HepG2 (cell line): ENCODE measurements around the gene ZNF615. TPM values are rescaled to one million over a fixed set of nuclear protein-coding genes. Genes with fewer than 3 reads are reported as not detected.

ENCODE experiments used
- E2F5 ChIP-seq: sonication (generic); formaldehyde crosslinking; conservative IDR thresholded peaks from 2 replicates; pipeline ENCODE4 v1.4.0; 2020; ENCODE audit warnings: missing genetic modification reagents
- EEA1 ChIP-seq: sonication (generic); formaldehyde crosslinking; IDR thresholded peaks from 2 replicates; pipeline ENCODE4 v1.5.1; 2020; ENCODE audit warnings: mild to moderate bottlenecking, missing genetic modification reagents, borderline replicate concordance
- SRF ChIP-seq: IDR thresholded peaks from 2 replicates; pipeline ENCODE4 v1.6.1; 2011; ENCODE audit warnings: mild to moderate bottlenecking, low read depth, low read length, moderate library complexity
- SUZ12 ChIP-seq: fragments of 150-350 bp; IDR thresholded peaks from 2 replicates; pipeline ENCODE4 v1.6.1; 2014; ENCODE audit warnings: low read depth, low read length
- TBL1XR1 ChIP-seq: fragments of 150-350 bp; IDR thresholded peaks from 2 replicates; pipeline ENCODE4 v1.6.1; 2014; ENCODE audit warnings: borderline replicate concordance, low read length; ENCODE audit not compliant: partially characterized antibody
- THYN1 ChIP-seq: sonication (generic); formaldehyde crosslinking; IDR thresholded peaks from 2 replicates; pipeline ENCODE4 v1.8.1; 2023; ENCODE audit warnings: low read depth, mild to moderate bottlenecking, moderate library complexity, missing genetic modification reagents, borderline replicate concordance
- ZFAT ChIP-seq: sonication (generic); formaldehyde crosslinking; conservative IDR thresholded peaks from 2 replicates; pipeline ENCODE4 v1.8.1; 2023; ENCODE audit warnings: missing genetic modification reagents, inconsistent platforms
- ZFP1 ChIP-seq: IDR thresholded peaks from 2 replicates; pipeline ENCODE4 v1.6.1; 2016
- ZHX2 ChIP-seq, 2 experiments: sonication (generic) in 1 of 2; formaldehyde crosslinking in 1 of 2; IDR thresholded peaks; 2 replicates each; pipeline versions ENCODE4 v1.6.1 to v1.9.0; 2014 to 2022; ENCODE audit warnings: antibody characterized with exemption in 1 of 2, borderline replicate concordance in 1 of 2, inconsistent platforms in 1 of 2, low read depth in 1 of 2, missing genetic modification reagents in 1 of 2
- ZNF124 ChIP-seq: sonication (generic); formaldehyde crosslinking; IDR thresholded peaks from 2 replicates; pipeline ENCODE4 v1.4.0; 2020; ENCODE audit warnings: missing genetic modification reagents
- ZNF558 ChIP-seq: sonication (generic); formaldehyde crosslinking; IDR thresholded peaks from 2 replicates; pipeline ENCODE4 v1.9.0; 2022; ENCODE audit warnings: mild to moderate bottlenecking, missing genetic modification reagents, borderline replicate concordance
- ZNF740 ChIP-seq: sonication (generic); formaldehyde crosslinking; IDR thresholded peaks from 2 replicates; pipeline ENCODE4 v1.4.0; 2020; ENCODE audit warnings: missing genetic modification reagents
- ZNF770 ChIP-seq: sonication (generic); formaldehyde crosslinking; IDR thresholded peaks from 2 replicates; pipeline ENCODE4 v1.5.0; 2020; ENCODE audit warnings: mild to moderate bottlenecking, missing genetic modification reagents
- ZNF841 ChIP-seq: sonication (generic); formaldehyde crosslinking; IDR thresholded peaks from 2 replicates; pipeline ENCODE4 v1.8.1; 2023; ENCODE audit warnings: missing genetic modification reagents, borderline replicate concordance
- ZNF879 ChIP-seq: sonication (generic); formaldehyde crosslinking; IDR thresholded peaks from 2 replicates; pipeline ENCODE4 v1.8.1; 2023; ENCODE audit warnings: missing genetic modification reagents
- polyA plus RNA-seq, 8 experiments: library from polyadenylated mRNA; depleted of rRNA in 3 of 8; stranded (reverse) in 7 of 8; unstranded in 1 of 8; fragments of >200 nt; fragmentation: Illumina TruSeq in 4 of 8; extraction: Trizol in 4 of 8; gene quantifications; 2 replicates each; pipeline versions ENCODE4 v1.2.1 to v1.2.3, GENCODE V29; 2011 to 2016; ENCODE audit warnings: low read depth in 4 of 8, missing spikeins in 1 of 8, mixed read lengths in 1 of 8; ENCODE audit not compliant: insufficient read depth in 1 of 8
- total RNA-seq, 5 experiments: library from RNA; depleted of rRNA; stranded (reverse); fragments of >200 nt; fragmentation: Illumina TruSeq; extraction: Trizol; gene quantifications; 2 replicates each; pipeline ENCODE4 v1.2.3, GENCODE V29; 2016; ENCODE audit warnings: low read depth in 1 of 5

ZNF615 gene
- total and polyA plus RNA-seq, 2 of the 13 experiments (the other 11 are each of a cell fraction or from before 2014, with no cell fraction given), result 5.2 to 7.8 TPM

GRCh38 chr19:51986309-51987291 lies 21.4 kb downstream of the ZNF615 start, which contains the start of gene ZNF350 (continued):
- TF ChIP-seq E2F5, result no peak
- no peak for TF ChIP-seq EEA1 (CRISPR knock-in tag)
- no peak for TF ChIP-seq ZNF841 (CRISPR knock-in tag)
- no peak for TF ChIP-seq ZFAT (CRISPR knock-in tag)
- peak; percentile 71 for TF ChIP-seq SRF
- no peak for TF ChIP-seq THYN1 (CRISPR knock-in tag)
- TF ChIP-seq ZNF740 (CRISPR knock-in tag), result no peak
- peak; percentile 96 for TF ChIP-seq ZNF124 (CRISPR knock-in tag)
- TF ChIP-seq SUZ12, result peak; percentile 26; the same call in 1 of the 2 replicates
- no peak for TF ChIP-seq ZNF770 (CRISPR knock-in tag)
- no peak for TF ChIP-seq TBL1XR1
- peak; percentile 70; the same call in 1 of the 2 replicates for TF ChIP-seq ZFP1 (CRISPR knock-in tag)
- TF ChIP-seq ZHX2 (IDR thresholded peaks at IDR 0.05; ENCODE audit: low read depth), result peak; percentile 66; the same call in 1 of the 2 replicates
- peak; percentile 91; the same call in 1 of the 2 replicates for TF ChIP-seq ZHX2 (CRISPR knock-in tag; IDR thresholded peaks at IDR 0.05; ENCODE audit: borderline replicate concordance)
- no peak for TF ChIP-seq ZNF558
- no peak for TF ChIP-seq ZNF879 (CRISPR knock-in tag)
